ENCODE measurements around the gene CHST15. TPM values are rescaled to one million over a fixed set of nuclear protein-coding genes. Genes with fewer than 3 reads are reported as not detected.

The CHST15 gene
- total and polyA plus RNA-seq, 2 of the 4 experiments (the other 2 are of a cell fraction) = 0.14 to 0.18 TPM

- no peak overlapping the region for H2AFZ ChIP-seq (replicated peaks; ENCODE audit: low read length, poor library complexity)
- H3K14ac ChIP-seq (replicated peaks; ENCODE audit: low read depth, low read length) = no peak overlapping the region
- ChIA-PET CTCF (no interaction called here), POLR2A (ENCODE audit: unreplicated experiment) (no interaction called here)
- dilution Hi-C loops (cut with HindIII; ENCODE audit: low sequenced_read_pairs, unreplicated experiment) = no loop called here
- BruUV-seq (replicated peaks) = no TSS peak
- no peak overlapping the region for H3K56ac ChIP-seq (ENCODE audit: extremely low read depth, insufficient read depth, low read length)
- H3K27ac ChIP-seq (ENCODE audit: insufficient read depth, low read length) = no peak overlapping the region
- no peaks in the 10 kb centered on the region for H3K4me1 ChIP-seq (ENCODE audit: control insufficient read depth, insufficient read depth, low read length)
- H2BK5ac ChIP-seq (ENCODE audit: low read depth, low read length, poor library complexity, severe bottlenecking) = no peak overlapping the region
- H3K18ac ChIP-seq (ENCODE audit: low read depth, low read length) = no peak overlapping the region
- H4K91ac ChIP-seq (ENCODE audit: insufficient read depth, low read depth, low read length) = no peak overlapping the region
- no peaks in the 10 kb centered on the region for H3K36me3 ChIP-seq (ENCODE audit: control insufficient read depth, insufficient read depth, low read length)
- H2BK120ac ChIP-seq (ENCODE audit: low read depth, low read length) = no peak overlapping the region
- in situ Hi-C loops (cut with MboI; ENCODE audit: low sequenced_read_pairs) = no loop called here
- no peak overlapping the region for H2BK20ac ChIP-seq (ENCODE audit: low read depth, low read length)
- H3K9me1 ChIP-seq (ENCODE audit: insufficient read depth, low read length) = no peaks in the 10 kb centered on the region
- DNase-seq (no peak), ATAC-seq (ENCODE audit: low read depth) (no peak)
- H3K4ac ChIP-seq (ENCODE audit: low read depth, low read length) = no peak overlapping the region
- no peaks in the 10 kb centered on the region for H3K27me3 ChIP-seq (ENCODE audit: control insufficient read depth, insufficient read depth, low read length)
- H2AK5ac ChIP-seq (ENCODE audit: low read depth, low read length) = no peak overlapping the region
- no peak overlapping the region for H3K4me3 ChIP-seq (ENCODE audit: insufficient read depth, low read depth, low read length)
- no peak overlapping the region for H4K5ac ChIP-seq (ENCODE audit: low read depth, low read length)
- H3K4me2 ChIP-seq (ENCODE audit: low read depth, low read length) = no peak overlapping the region
- H2AK9ac ChIP-seq (replicated peaks; ENCODE audit: low read depth, low read length, poor library complexity) = no peak overlapping the region
- no peak overlapping the region for H2BK15ac ChIP-seq (ENCODE audit: low read depth, low read length)
- H3K23ac ChIP-seq (ENCODE audit: low read depth, low read length) = no peak overlapping the region
- H3K9ac ChIP-seq (ENCODE audit: low read depth, low read length) = no peak overlapping the region
- TF ChIP-seq RCOR1 (IDR thresholded peaks at IDR 0.05; ENCODE audit: insufficient replicate concordance, low read length) = no peak
- TF ChIP-seq MAFK (IDR thresholded peaks at IDR 0.05; ENCODE audit: low read depth, low read length) = no peak
- no peak for TF ChIP-seq FOS (IDR thresholded peaks at IDR 0.05; ENCODE audit: low read depth, low read length)
- TF ChIP-seq SMC3 (IDR thresholded peaks at IDR 0.05; ENCODE audit: low read depth, low read length) = no peak
- TF ChIP-seq CEBPB (IDR thresholded peaks at IDR 0.05; ENCODE audit: low read depth, low read length) = no peak
- no peak for TF ChIP-seq CHD1 (IDR thresholded peaks at IDR 0.05; ENCODE audit: low read depth, low read length)
- TF ChIP-seq MAZ (IDR thresholded peaks at IDR 0.05; ENCODE audit: borderline replicate concordance, low read depth, low read length) = no peak
- TF ChIP-seq BHLHE40 (IDR thresholded peaks at IDR 0.05; ENCODE audit: low read depth, low read length) = no peak
- no peak for TF ChIP-seq RFX5 (IDR thresholded peaks at IDR 0.05; ENCODE audit: low read depth, low read length)
- no peak for TF ChIP-seq MXI1 (IDR thresholded peaks at IDR 0.05; ENCODE audit: borderline replicate concordance, low read depth, low read length)
- peaks cover 9% of the 10 kb centered on the region for H3K9me3 ChIP-seq (ENCODE audit: control insufficient read depth, insufficient read depth, low read length)
- no peaks in the 10 kb centered on the region for H4K20me1 ChIP-seq (ENCODE audit: insufficient read depth, low read length)
- WGBS, 2 experiments (ENCODE audit: extremely low coverage in 2 of 2, insufficient read length in 1 of 2) = 51% methylated on average over 6 of the region's 10 CpGs; no CpG with 5 or more reads in 1 of the 2 experiments
- intact Hi-C loops (cut with micrococcal nuclease) = no loop called here
- H3K79me1 ChIP-seq (ENCODE audit: low read depth in 1 of 2, low read length in 2 of 2) = no peaks in the 10 kb centered on the region
- H4K8ac ChIP-seq (ENCODE audit: low read depth in 2 of 2, low read length in 2 of 2) = no peak overlapping the region
These were observed 22.7 kb downstream of the CHST15 start for GRCh38 chr10:124070666-124071065.

Data from IMR-90 (cell line).